Spleen (tissue), 7 donors: ENCODE measurements around the gene TMEM30B.

Experiments used
- CTCF ChIP-seq, 11 experiments: fragments of 200-600 bp in 7 of 11; fragments of 450-650 bp in 4 of 11; sonication (generic) in 4 of 11; IDR thresholded peaks in 8 of 11; conservative IDR thresholded peaks in 3 of 11; 1 replicate in 7 of 11; 2 replicates in 4 of 11; pipeline versions ENCODE4 v1.4.0 to v1.8.0; 2016 to 2021; ENCODE audit warnings: antibody characterized with exemption in 11 of 11, inconsistent platforms in 4 of 11, mild to moderate bottlenecking in 1 of 11
- POLR2A ChIP-seq, 3 donors: fragments of 450-650 bp; IDR thresholded peaks; one replicate each; pipeline ENCODE4 v1.5.1; 2017; ENCODE audit warnings: antibody characterized with exemption in 3 of 3, mild to moderate bottlenecking in 1 of 3
- donor health status: DM: no; HTN: no; CAD: no; lungs with moderate emphysema.
- donor health status: DM: no; HTN: no; CAD: no.
- donor health status: DM: no; HTN: no; CAD: no.

GRCh38 chr14:61271552-61271951, 9.6 kb downstream of the TMEM30B start:
- TF ChIP-seq POLR2A (IDR thresholded peaks at IDR 0.05), result no peak
- TF ChIP-seq CTCF (IDR thresholded peaks at IDR 0.05 in 8 of 11, conservative IDR thresholded peaks at IDR 0.05 in 3 of 11), result no peak
